Endodermal cell (in vitro differentiated cells): Measurements from ENCODE around the gene LARGE1. TPM values are rescaled to one million over a fixed set of nuclear protein-coding genes. Genes with fewer than 3 reads are reported as not detected.

Experiments used
- DNase-seq: peaks from one replicate; pipeline ENCODE4 v3.0.0-alpha.2; 2017
- H3K27ac ChIP-seq: 2 replicates; pipeline ENCODE4 v1.5.1; 2013; ENCODE audit warnings: mild to moderate bottlenecking, low read depth, low read length, moderate library complexity
- H3K27me3 ChIP-seq: 2 replicates; pipeline ENCODE4 v1.6.1; 2013; ENCODE audit warnings: mild to moderate bottlenecking, low read length, moderate library complexity; ENCODE audit not compliant: insufficient read depth, control insufficient read depth, poor library complexity, severe bottlenecking
- H3K36me3 ChIP-seq: 2 replicates; pipeline ENCODE4 v1.7.0; 2013; ENCODE audit warnings: mild to moderate bottlenecking, low read length, moderate library complexity; ENCODE audit not compliant: control insufficient read depth, insufficient read depth
- H3K4me1 ChIP-seq: one replicate; pipeline ENCODE4 v1.7.0; 2013; ENCODE audit warnings: low read length; ENCODE audit not compliant: control insufficient read depth, insufficient read depth
- H3K4me3 ChIP-seq: 2 replicates; pipeline ENCODE4 v1.5.1; 2013; ENCODE audit warnings: mild to moderate bottlenecking, low read length, moderate library complexity
- H3K9ac ChIP-seq: 2 replicates; pipeline ENCODE4 v1.6.1; 2013; ENCODE audit warnings: mild to moderate bottlenecking, low read length, moderate library complexity; ENCODE audit not compliant: poor library complexity, severe bottlenecking; ENCODE audit errors: extremely low read depth
- H3K9me3 ChIP-seq: 2 replicates; pipeline ENCODE4 v1.6.1; 2013; ENCODE audit warnings: mild to moderate bottlenecking, low read length, moderate library complexity; ENCODE audit not compliant: control insufficient read depth
- H3K27ac Mint-ChIP-seq: 2 replicates; pipeline ENCODE4 v1.8.0; 2020; ENCODE audit warnings: mixed read lengths
- H3K27me3 Mint-ChIP-seq: 2 replicates; pipeline ENCODE4 v1.8.0; 2021; ENCODE audit warnings: mild to moderate bottlenecking, mixed read lengths; ENCODE audit not compliant: insufficient read depth
- H3K36me3 Mint-ChIP-seq: 2 replicates; pipeline ENCODE4 v1.8.0; 2020; ENCODE audit warnings: low read depth, mixed read lengths
- H3K4me1 Mint-ChIP-seq: 2 replicates; pipeline ENCODE4 v1.8.0; 2020; ENCODE audit warnings: mixed read lengths
- H3K4me3 Mint-ChIP-seq: 2 replicates; pipeline ENCODE4 v1.8.0; 2020; ENCODE audit warnings: mild to moderate bottlenecking, moderate library complexity, mixed read lengths
- H3K9me3 Mint-ChIP-seq: 2 replicates; pipeline ENCODE4 v1.8.0; 2020; ENCODE audit warnings: mild to moderate bottlenecking, mixed read lengths
- WGBS, 2 experiments: methylation state at CpG; one replicate each; pipeline versions ENCODE4 v1.1.5 to v1.1.7; 2013; ENCODE audit warnings: missing lambda C conversion rate in 2 of 2, mixed read lengths in 1 of 2; ENCODE audit not compliant: insufficient coverage in 1 of 2, insufficient read length in 1 of 2; 5-methylcytosine and 5-hydroxymethylcytosine counted together
- total RNA-seq, 2 donors: library from RNA; stranded (reverse); fragmentation: NEBNext Ultra II Directional in 1 of 2; extraction: Animal tissue kit (Norgen Biotek cat#: 25700) in 1 of 2; gene quantifications; 2 replicates in 1 of 2; 3 replicates in 1 of 2; pipeline ENCODE4 v1.2.1, GENCODE V29; 2021
- TF ChIP-seq, protein P1 (sequence below): fragments of 200-600 bp; sonication (generic); conservative IDR thresholded peaks from 2 replicates; pipeline ENCODE4 v1.5.0; 2021; ENCODE audit warnings: antibody characterized with exemption, mild to moderate bottlenecking

LARGE1 gene
- total RNA-seq, 2 donors from 2014 or later = 17.5 to 24.3 TPM

DNA sequence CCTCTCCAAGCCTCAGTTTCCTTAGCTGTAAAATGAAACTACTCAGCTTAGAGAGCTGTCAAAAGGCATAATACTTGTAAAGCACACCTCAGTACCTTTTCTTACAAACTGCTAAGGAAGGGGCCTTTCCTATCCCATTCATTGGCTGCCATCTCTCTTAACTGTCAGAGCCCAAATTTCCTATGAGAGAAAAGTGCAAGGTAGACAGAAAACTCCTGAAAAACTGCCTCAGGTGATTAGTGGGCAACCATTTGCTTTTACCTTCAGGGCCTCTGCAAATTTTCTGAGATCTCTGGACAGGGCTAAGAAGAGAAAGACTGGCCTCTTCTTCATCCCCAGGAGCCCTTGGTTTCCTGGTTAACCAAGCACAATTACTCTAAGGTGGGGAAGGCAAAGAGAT is 13.8 kb downstream of the LARGE1 start:
- H3K36me3 Mint-ChIP-seq = peaks cover 2% of the 10 kb centered on the region
- TF ChIP-seq, protein P1, sequence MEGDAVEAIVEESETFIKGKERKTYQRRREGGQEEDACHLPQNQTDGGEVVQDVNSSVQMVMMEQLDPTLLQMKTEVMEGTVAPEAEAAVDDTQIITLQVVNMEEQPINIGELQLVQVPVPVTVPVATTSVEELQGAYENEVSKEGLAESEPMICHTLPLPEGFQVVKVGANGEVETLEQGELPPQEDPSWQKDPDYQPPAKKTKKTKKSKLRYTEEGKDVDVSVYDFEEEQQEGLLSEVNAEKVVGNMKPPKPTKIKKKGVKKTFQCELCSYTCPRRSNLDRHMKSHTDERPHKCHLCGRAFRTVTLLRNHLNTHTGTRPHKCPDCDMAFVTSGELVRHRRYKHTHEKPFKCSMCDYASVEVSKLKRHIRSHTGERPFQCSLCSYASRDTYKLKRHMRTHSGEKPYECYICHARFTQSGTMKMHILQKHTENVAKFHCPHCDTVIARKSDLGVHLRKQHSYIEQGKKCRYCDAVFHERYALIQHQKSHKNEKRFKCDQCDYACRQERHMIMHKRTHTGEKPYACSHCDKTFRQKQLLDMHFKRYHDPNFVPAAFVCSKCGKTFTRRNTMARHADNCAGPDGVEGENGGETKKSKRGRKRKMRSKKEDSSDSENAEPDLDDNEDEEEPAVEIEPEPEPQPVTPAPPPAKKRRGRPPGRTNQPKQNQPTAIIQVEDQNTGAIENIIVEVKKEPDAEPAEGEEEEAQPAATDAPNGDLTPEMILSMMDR = no peak
- peaks cover 12% of the 10 kb centered on the region for H3K36me3 ChIP-seq
- H3K27me3 ChIP-seq = no peaks in the 10 kb centered on the region
- H3K27me3 Mint-ChIP-seq = peaks cover 41% of the 10 kb centered on the region
- no peak overlapping the region for H3K27ac ChIP-seq
- H3K9me3 Mint-ChIP-seq = no peaks in the 10 kb centered on the region
- no peak overlapping the region for H3K9ac ChIP-seq
- no peak for DNase-seq
- H3K4me3 ChIP-seq = no peak overlapping the region
- H3K4me1 Mint-ChIP-seq = no peaks in the 10 kb centered on the region
- no peak overlapping the region for H3K27ac Mint-ChIP-seq
- H3K4me1 ChIP-seq = no peaks in the 10 kb centered on the region
- no peaks in the 10 kb centered on the region for H3K9me3 ChIP-seq
- H3K4me3 Mint-ChIP-seq = no peak overlapping the region

DNA sequence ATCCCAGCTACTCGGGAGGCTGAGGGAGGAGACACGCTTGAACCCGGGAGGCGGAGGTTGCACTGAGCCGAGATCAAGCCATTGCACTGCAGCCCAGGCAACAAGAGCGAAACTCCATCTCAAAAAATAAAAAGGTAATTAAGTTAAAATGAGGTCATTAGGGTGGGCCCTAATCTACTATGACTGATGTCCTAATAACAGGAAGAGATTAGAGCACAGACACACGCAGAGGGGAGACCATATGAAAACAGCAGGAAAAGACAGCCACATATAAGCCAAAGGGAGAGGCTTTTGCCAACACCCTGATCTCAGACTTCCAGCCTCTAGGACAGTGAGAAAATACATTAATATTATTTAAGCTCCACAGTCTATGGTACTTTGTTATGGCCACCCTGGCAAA is 17.3 kb downstream of the LARGE1 start:
- Histone ChIP-seq H3K4me1 (no peaks in the 10 kb centered on the region), H3K27me3 (no peaks in the 10 kb centered on the region), H3K27ac (no peak overlapping the region), H3K36me3 (no peaks in the 10 kb centered on the region), H3K4me3 (no peak overlapping the region), H3K9me3 (no peaks in the 10 kb centered on the region), H3K9ac (no peak overlapping the region)
- Mint-ChIP-seq H3K36me3 (no peaks in the 10 kb centered on the region), H3K27me3 (peaks cover 33% of the 10 kb centered on the region), H3K9me3 (no peaks in the 10 kb centered on the region), H3K4me3 (no peak overlapping the region), H3K4me1 (peaks cover 3% of the 10 kb centered on the region), H3K27ac (no peak overlapping the region)
- TF ChIP-seq, protein P1 = no peak
- no peak for DNase-seq
- WGBS, 2 experiments = 92 to 95% methylated on average over 2 to 7 of the region's 7 CpGs

DNA sequence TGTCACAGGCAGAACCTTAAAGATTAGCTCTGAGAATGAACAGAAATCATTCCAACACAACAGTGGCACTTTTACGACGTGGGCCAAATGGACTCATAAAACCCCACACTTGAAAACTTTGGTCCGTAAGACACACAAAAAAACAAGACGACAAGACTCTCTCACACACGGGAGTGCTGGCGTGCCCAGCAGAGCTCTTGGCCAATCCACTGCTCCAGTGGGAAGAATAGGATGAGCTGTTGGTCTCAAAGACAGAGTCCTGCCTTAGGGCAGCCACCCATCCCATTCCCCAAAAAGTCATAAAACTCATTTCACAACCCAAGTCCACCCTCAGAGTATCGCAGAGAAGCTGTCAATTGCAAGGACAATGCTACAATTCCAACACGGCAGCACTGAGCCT is 18.2 kb downstream of the LARGE1 start:
- Mint-ChIP-seq H3K27me3 (peaks cover 39% of the 10 kb centered on the region), H3K9me3 (no peaks in the 10 kb centered on the region), H3K27ac (no peak overlapping the region), H3K4me1 (peaks cover 13% of the 10 kb centered on the region), H3K4me3 (no peak overlapping the region), H3K36me3 (no peaks in the 10 kb centered on the region)
- no peaks in the 10 kb centered on the region for H3K4me1 ChIP-seq
- TF ChIP-seq, protein P1 = no peak
- DNase-seq = no peak
- H3K9ac ChIP-seq = no peak overlapping the region
- no peaks in the 10 kb centered on the region for H3K27me3 ChIP-seq
- H3K9me3 ChIP-seq = no peaks in the 10 kb centered on the region
- H3K36me3 ChIP-seq = no peaks in the 10 kb centered on the region
- H3K4me3 ChIP-seq = no peak overlapping the region
- WGBS, 2 experiments = 97 to 100% methylated on average over 2 to 8 of the region's 8 CpGs
- H3K27ac ChIP-seq = no peak overlapping the region
